NCI-H226 (cell line): ENCODE measurements around the gene DOCK1.

Experiments
- DNase-seq: peaks from one replicate; pipeline ENCODE4 v3.0.0-alpha.2; 2015

Gene DOCK1

DNA sequence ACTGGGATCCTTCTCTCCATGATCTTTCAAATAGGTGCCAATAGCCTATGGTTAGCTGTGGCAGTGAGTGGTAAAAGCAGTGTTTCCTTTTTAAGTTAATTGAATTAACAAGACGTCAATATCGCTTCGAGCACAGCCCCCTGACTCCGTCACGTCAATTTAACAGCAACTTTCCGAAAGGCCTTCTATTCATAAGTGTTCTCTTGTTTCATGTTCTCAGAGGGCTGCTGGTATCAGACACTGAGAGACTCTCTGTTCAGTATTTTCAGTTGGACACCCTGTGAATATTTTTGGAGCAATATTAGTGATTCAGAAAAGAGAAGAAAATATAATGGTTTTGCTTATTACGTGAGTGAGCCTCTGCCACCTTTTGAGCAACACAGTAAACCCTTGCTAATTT lies 465.4 kb downstream of the DOCK1 start:
- no peak for DNase-seq

DNA sequence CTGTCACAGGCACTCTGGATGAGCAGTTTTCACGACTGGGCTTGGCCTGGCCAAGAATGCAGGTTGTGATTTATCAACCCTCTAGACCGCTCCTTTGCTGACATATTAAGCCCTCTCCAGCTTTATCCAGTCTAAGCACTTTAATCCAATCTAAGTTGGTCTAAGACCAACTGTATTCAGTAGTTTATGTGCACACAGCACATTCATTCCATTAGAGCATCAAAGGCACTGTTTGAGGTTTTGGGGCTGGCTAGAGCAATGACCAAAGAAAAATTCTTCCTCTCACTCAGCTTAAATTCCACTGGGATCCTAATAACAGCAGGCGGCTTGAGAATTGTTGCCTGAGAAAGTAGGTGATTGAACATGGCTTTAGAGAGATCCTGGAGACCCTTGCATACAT lies 467.1 kb downstream of the DOCK1 start:
- DNase-seq, result no peak

DNA sequence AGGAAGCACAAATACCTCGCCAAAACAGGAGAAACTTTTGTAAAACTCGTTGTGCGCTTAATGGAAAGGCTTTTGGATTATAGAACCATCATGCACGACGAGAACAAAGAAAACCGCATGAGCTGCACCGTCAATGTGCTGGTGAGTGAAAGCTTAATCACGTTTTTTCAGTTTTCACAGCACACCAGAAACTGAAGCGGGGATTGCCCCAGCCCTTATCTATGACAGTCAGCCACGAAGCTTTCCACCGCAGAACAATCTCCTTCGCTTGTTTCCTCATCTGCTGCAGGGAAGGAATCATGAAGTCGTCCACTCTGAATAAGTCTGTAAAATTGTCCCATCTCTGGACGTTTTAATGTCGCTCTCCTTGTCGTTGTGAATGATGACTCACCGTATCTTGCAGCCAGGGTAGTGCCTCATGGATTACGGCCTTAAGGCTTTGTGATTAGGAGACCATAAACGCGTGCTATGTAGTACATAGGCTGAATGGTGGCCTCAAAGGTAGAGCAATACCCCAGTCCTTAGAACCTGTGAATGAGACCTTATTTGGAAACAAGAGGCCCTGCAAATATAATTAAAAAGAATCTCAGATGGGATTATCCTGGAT lies 468.9 kb downstream of the DOCK1 start:
- no peak for DNase-seq

DNA sequence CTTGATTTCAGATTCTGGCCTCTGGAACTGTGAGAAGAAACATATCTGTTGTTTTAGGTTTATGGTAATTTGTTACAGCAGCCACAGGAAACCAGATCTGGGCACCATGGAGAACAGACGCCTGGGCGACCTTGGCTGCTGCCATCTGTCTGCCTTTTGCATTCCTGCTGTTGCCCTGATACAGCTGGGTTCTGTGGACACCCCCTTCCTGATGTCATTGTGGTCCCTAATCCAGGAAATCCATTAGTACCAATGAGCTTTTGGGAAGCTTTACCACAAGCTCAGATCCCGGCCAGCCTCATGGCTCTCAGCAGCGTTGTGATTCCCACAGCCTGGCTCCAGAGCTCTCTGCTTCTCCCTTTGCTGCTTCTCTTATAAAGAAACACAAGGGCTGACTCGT lies 469.7 kb downstream of the DOCK1 start:
- no peak for DNase-seq

DNA sequence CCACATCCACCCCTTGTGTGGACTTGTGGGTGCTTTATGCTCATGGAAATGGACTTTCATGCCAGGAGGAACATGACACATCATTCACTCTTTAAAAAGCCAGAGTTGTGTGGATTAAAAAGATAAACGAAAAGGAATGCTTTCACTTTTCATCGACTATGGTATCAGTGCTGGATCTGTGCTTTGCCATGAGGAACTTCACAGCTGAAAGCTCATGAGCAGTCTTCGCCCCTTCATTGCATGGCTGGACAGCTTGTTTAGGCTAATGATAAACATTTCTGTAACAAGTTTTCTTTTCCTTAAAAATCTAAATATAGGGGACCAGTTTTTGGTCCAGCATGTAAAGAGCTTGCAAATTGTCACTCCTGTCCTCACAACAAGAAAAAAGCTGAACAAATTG lies 470.2 kb downstream of the DOCK1 start:
- no peak for DNase-seq

DNA sequence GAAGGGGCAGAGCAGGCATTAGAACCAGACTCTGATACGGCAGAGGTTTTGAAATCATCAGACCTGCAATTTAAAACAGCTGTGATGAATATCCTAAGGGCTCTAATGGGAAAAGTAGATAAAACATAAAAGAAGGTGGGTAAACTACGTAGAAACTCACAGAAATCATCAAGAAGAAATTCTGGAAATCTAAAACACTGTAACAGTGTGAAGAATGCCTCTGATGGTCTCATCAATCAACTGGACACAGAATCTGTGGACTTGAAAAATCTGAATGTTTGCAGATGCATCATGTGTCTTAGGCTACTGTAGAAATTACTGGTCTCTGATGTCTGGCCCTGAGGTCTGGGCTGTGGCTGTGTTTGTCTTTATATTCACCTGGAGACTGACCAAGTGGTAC lies 470.8 kb downstream of the DOCK1 start:
- no peak for DNase-seq

DNA sequence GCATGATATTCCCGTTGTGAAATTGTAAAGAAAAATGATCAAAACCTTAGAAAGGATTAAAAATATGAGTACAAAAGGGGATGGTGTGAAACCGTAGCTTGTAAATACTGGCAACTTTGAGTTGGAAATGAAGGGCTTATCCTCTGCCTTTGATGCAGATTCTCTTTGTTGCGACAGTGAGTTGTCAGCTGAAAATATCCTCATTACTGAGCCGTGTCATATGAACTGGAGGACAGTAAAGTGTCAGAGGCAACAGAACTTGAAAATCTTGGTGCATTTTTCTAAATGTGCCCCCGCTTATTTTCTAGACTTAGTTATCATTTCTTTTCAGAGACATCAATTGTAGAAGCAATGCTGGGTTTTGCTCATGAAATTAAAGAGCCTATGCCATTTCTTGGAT lies 473.4 kb downstream of the DOCK1 start:
- DNase-seq, result no peak

DNA sequence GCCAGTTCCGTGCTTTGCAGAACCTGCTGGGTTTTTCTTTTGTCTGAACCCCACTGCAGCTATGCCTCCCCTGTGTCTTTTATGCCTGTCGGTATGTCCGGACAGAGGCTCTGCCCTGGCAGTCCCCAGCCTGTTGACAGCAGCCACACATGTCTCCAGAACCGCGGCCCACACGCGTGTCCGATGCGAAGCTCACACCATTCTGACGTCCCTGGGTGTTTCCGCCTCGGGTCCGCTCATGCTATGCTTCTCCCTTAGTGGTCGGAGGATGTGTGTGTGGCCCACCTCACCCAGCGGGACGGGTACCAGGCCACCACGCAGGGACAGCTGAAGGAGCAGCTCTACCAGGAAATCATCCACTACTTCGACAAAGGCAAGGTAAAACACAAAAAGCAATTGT lies 479.3 kb downstream of the DOCK1 start:
- no peak for DNase-seq

DNA sequence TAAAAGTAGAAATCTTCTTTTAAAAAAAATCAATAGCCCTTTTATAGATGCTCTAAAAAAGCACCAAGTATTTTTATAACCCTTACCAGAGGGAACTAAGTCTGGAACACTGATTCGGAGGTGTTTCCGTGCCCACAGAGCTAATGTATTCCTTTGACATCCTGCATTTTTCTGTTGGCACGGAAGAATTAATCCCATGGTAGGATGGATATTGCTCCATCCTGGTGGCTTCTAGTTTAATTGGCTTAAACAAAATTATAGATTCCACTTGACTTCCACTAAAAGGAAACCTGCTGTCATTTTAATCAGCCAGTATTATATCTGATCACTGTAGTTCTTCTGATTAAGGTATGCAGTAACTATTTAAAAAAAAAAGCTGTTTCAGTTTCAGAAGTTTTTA lies 479.8 kb downstream of the DOCK1 start:
- DNase-seq, result no peak

DNA sequence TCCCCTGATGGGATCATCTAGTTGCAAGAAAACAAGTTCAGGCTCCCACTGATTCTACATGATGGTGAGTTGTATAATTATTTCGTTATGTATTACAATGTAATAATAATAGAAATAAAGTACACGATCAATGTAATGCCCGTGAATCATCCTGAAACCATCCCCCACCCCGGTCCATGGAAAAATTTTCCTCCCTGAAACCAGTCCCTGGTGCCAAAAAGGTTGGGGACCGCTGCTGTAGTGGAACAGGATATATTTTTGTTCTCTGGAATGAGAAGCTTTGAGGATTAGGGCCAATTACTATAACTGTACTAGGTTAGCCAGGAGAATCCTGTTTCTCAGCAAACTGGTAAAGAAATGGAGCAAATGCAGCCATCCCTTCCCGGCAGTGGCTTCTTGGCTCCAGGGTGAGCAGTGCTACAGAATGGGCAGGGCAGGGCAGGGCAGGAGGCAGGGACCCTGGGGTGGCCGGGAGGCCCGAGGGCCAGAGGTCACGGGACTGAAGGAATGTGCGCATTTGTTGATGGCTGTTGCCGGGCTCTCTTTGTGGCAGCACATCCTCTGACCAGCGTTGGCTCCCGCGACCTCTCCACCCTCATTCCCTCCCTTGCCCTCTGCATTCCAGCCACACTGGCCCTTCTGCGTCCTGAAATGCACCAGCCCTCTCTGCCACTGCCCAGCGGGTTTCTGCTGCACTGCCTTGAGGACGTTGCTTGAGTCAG lies 481.5 kb downstream of the DOCK1 start:
- no peak for DNase-seq

DNA sequence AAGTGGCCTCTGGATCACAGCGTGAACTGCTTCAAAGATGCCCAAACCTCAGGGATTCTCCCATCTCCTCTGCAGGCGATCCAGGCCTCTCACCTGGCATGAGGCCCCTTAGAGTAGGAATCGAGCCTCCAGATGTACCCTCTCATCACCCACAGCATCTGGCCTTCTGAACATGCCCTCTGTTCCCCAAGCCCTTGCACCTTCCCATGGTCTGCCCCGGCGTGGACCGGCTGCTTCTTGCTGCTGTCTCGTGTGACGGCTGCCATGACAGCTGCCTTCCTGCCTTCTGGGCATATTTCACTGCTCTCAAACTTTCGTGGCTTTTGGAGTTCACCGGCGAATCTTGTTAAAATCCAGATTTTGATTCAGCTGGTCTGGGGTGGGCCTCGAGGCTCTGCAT lies 486.6 kb downstream of the DOCK1 start:
- no peak for DNase-seq

DNA sequence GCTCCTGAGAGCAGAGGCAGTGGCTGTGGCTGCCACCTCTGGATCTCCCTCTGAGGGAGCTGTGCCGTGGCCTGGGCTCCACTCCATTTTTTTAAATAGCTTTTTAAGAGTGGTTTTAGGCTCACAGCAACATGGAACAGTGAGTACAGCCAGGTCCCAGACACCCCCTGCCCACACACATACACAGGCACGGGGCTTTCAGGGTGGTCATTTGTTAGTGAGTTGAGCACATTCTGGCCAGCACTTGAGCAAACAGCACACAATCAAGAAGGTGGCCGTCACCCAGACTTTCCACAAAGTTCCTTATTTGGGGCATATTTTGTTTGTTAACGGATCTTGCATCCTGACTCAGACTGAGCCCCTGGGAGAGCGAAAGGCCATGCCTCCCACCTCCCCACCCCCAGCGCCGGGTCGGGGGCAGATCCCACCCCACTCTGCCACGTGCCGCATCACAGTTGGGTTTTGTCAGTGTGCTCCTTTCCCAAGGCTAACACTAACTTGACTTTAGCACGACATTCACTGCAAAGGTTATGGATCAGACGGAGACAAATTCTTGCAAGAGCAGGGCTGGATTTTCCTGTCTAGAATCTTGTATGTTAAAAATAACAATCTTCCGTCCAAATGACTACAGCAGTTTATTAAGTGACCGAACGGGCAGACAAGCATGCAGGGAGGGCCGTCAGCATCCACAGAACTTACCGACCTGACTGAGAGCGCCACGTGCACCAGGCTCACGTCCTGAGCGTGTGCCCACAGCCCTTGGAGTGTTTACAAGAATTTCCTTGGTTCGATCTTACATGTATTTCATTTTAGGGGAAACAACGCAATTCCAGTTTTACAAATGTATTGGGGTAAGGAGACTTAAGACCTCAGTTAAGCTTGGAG lies 487.4 kb downstream of the DOCK1 start:
- DNase-seq, result no peak

DNA sequence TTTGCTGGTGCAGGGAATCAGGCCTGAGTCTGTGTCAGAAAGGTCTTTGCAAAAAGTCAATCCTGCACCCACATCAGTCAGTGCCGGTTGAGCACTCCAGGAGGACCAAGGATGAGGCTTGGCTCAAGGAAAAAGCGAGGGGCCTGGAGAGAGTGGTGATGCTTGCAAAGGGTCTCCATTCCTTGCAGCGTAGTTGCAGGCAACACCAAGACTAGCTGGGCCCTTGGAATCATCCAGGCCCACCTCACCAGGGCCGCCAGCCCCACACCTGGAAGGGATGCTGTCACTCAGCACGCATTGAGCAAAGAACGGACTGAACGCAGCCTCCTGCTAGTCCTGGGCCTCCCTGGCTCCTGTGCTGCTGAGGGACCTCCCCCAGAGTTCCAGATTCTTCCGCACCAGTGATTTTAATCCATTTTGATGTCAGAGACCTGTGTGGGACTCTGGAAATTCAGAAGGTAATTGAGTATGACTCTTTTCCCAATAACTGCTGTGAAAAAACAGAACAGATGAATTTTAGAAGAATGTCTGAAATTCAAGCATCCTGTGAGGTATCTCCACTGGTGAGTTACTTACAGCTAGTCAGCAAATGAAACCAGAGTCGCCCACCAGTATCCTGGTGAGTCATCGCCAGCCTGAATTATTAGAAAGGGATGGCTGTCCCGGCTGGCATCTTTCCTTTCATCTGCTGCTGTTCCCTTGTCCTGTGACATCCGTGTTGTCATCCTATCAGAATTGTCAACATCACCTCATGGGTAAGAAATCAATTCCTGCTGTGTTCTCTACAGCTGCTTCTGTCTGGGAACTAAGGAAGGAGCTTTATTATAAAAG lies 493.1 kb downstream of the DOCK1 start:
- DNase-seq, result no peak

DNA sequence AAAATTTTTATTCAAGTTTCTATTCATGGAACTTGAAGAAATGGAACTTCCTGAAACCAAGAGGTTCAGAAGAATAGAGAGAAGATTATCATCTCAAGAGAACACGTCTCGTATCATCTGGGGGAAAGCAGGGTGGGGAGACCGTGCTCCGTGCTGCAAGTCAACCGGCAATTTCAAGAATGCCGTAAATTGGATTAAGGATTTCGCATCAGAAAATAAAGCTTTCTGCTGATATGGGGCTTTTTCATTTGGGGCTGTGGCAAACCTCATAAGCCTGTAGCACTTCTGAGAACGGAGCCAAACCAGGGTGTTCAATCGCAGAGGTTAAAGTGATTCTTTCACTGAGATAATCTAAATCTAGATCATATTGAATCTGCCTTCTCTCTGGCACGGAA lies 493.7 kb downstream of the DOCK1 start:
- DNase-seq, result no peak

DNA sequence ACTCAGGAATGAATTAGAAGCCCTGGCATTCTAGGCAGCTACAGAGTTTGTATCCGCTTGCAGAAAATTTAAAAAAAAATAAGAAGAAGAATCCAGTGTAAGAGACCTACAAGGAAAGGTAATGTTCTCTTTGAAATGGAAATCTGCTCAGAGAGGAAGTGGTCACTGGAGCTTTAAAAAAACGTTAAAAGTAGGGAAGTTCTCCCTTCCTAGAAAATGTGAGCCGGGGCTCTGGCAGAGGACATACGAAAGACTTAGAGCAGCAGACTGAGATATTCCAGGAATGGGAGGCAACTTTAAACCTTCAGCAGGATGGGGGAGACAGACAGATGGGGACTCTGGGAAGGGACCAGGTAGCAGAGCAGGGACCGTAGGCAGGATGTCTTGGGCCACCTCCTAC lies 494.4 kb downstream of the DOCK1 start:
- DNase-seq, result no peak

DNA sequence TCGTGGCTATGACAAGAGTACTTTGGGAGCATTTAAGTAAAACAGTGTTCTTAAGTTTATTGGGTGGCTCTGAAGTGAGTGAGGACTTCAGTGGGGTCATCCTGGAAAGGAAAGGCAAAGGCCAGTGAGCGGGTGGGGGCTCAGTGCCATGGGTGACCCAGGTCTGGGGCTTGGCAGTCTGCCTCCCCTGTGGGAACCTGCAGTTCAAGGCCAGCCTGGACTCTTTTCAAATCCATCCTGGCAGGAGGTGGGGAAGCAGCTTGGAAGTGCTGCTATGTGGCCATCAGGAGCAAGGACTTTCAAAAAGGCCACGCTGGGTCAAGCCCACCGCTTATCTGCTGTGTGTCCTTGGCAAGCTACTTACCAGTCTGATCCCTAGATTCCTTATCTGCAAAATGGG lies 495.0 kb downstream of the DOCK1 start:
- DNase-seq, result no peak

DNA sequence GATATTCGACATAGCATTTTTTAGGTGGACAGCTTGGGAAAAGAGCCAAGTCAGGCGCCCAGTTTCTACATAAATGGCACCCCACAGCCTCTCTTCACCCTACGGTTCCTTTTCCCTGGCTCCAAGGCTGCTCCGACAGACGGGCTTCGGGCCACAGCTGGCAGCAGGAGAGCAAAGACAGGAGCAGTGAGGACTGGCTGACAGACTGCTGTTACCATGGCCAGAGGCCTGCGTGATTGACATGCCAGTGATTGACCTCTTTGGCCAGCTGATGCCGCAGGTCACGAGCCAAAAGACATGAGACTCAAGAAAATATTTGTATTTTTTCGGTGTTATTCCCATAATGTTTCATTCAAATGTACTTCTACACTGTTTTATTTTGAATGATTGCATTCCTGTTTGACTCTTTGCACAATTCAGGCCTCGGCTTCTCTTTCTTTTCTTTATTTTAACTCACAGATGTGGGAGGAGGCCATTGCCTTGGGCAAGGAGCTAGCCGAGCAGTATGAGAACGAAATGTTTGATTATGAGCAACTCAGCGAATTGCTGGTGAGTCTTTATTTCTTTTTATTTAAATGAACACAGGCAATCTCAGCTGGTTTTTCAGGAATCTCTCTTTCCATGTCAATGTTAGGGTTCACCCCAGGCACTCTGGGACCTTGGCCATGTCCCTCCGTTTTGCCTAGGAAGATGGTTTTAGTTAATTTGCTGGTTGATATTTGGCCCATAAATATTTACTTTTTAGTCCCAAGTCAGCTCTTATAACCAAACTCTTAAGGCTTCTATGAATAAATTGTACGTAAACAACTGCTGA lies 497.6 kb downstream of the DOCK1 start:
- DNase-seq, result no peak

DNA sequence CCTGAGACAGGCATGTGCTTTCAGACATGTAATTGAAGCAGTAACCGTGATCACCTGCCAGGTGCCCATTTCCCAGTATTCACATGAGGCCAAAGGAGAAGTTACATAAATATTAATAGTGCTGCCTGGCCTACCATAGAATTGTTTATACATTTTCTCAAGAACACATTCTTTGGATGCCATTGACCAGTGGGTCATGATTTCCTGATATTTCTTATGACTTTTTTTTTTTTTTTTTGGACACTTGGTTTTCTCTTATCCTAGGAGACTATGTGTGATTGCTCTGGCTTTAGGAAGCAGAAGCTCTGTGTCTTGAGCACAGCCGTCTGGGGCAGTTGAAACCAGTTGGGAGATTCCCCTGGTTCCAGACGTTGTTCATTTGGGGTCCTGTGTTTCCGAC lies 500.0 kb downstream of the DOCK1 start:
- no peak for DNase-seq

DNA sequence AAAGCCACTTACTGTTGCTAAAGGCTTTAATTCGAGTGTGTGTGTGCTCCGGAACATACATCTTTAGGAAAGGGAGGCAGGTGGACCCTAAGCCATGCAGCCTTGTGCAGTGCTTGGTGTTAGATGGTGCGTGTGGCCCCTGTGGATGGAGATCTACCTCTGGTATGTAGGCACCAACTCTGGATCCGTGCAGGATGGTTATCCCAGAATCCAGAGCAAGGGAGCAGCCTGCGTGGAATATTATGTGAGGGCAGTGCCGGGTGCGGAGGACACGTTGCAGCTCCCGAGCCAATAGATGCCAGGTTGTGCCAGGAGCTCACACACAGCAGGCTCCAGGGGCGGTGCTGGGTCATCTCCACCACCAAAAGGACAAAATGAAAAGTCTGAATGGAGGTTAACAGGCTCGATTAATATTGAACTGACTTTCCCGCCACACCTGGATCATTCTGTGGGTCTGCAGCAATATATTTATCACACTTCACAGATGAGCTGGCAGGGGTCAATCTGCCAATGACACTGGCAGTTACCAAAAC lies 500.9 kb downstream of the DOCK1 start:
- no peak for DNase-seq

DNA sequence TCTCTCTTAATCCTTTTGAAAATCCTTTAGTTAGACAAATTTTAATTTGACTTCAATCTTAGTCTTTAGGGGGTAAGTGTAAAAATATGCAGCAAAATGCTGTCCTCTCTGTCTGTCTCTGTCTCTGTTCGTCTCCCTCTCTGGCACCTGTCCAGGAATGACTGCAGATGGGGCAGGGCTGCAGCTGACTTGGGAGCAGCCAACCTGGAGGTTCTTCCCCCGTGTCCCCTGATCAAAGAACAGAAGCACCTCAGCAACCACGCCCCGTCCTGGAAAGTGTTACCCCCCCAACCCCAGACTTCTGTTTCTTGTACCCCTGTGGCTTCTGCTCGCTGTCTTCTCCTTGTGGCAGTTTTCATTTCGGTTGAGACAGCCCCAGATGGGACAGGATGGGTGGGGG lies 502.3 kb downstream of the DOCK1 start:
- DNase-seq, result no peak

DNA sequence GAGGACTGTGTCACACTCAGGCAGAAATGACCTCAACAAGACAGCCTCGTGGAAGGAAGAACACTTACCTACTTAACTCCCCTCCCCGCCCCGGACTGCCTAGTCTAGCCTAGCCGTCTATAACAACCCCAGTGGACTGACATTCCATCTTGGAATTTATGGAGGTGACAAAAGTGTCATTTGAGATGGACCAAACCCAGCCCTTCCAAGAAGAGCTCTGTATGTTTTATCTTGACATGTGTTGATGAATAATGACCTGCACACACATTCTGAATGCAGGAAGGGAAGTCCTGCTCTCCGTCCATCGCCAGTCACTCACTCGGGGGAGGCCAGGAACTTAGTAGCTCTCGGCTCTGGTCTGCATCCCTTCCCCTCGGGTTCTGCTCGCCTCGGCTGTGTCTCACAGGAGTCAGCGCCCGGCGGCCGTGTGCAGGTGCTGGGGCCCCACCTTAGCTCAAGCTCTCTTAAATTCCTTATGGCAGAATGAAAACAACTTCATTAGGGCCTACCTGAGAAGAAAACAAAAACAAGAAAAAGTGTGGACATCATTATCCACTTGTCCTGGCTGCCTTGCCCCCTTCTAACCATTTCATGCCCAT lies 503.0 kb downstream of the DOCK1 start:
- no peak for DNase-seq

DNA sequence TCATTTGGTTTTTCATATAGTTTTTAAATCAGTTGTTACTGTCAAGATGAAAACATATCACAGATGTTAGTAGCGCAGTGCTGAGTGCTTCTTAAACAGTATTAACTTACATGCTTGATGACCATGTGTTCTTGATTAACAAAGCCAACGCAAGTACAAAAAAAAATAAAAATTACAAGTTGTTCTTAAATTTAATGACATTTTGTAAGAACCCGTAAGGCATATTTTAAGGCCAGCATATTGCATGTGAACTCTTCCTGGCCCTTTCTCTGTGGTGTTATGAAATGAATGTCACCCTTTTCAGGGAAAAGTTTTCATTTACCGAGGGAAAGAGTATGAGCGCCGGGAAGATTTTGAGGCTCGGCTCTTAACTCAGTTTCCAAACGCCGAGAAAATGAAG lies 503.5 kb downstream of the DOCK1 start:
- no peak for DNase-seq
